ENCODE measurements around the gene POU3F1.

DNA sequence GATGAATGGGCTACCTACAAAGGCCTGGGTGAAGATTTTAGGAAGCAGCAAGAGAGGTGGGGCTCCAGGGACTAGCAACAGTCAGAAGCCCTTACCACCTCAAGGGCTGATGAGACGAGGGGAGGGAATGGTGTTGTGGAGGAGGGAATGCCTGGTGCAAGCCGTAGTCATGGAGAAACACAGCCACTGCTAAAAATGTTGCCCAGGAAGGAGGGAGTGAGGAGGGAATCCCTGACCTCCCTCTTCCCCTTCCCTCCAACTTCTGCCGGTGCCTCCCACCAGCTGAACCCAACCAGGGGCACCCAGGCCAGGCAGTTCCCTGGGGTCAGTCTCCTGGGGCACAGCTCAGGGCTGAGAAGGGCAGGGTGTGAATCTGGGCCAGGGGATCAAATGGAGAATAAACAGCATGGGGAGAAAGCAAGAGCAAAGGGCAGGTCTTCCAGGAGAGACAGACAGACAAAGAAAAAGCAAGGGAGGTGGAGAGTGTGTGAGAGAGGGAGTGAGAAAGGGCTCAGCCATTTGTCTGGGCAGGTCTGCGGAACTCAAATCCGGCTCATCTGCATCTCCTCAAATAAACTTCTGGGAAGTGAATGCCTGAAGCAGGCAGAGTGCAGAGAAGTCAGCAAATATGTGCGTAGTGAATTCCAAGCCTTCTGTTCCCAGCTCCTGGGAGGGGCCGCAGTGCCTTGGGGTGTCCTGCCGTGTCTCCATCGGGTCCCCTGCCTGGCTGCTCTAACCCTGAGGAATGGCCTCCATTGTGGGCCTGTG lies 27.1 kb upstream of the POU3F1 start:
- TF ChIP-seq CTCF (IDR thresholded peaks at IDR 0.05; ENCODE audit: low read depth, low read length) (no peak), EZH2phosphoT487 (IDR thresholded peaks at IDR 0.05; ENCODE audit: low read depth) (no peak)

Data from OCI-LY3 (cell line).